Measurements from ENCODE around the gene STMN1.
"Not testable (repeated sequence)": the region's sequence is repeated elsewhere in the genome, so short reads cannot be mapped to it uniquely, and the experiment has no call there.

The STMN1 gene

DNA sequence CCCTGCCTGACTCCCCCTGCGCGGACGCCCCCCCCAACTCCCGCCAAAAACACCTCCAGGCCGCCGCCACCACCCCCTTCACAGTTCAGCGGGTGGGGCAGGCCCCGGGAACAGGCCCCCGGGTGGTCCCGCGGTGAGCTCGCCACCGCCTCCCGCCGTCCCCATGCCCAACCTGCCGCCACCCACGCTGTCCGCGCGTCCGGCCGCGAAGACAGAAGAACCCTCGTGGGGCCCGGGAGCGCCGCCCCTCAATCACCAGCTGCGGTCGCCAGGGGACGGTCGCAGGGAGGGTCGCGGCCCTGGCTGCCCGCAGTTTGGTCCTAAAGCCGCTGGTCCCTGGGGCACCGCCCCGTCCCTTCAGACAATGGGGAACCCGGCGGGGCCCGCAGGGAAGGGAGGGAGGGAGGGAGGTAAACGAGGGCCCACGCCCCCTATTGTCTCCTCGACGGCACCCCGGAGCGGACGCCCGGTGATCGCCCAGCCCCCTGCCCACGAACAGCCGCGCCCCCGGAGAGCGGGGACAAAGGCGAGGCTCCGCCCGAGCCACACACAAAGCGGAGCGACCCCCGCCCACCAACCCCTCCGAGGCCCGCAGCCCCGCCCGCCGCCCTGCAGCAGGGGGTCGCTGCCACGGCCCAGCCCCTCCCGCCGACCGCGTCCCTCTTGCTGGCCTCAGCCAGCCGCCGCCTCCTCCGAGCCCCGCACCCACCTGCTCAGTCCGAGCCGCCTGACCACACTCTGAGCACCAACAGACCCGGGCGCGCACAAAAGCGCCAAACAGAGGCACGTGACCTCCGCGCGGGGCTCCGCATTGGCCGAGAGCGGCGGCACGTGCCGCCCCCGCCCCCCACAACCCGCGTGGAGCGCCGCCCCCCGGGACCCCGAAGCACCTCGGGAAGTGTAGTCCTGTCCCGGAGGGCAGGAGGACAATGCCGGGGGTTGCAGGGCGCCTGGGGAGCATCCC, at the start of gene STMN1:
Gene STMN1, minus strand, starts transcription at position 740 of the 964 bp plus-strand sequence. CDS start 1,743 bp downstream, outside the sequence.
- peak; percentile 93 for DNase-seq
- peak within 1 kb of the TSS; percentile 94 for H3K27ac Mint-ChIP-seq
- H3K36me3 Mint-ChIP-seq (ENCODE audit: low read depth): peaks cover 42% of the 10 kb centered on the region
- peak within 1 kb of the TSS; percentile 90 for H3K4me3 Mint-ChIP-seq
- no peaks in the 10 kb centered on the region for H3K27me3 Mint-ChIP-seq
- H3K4me1 Mint-ChIP-seq (ENCODE audit: low read depth): peaks cover 25% of the 10 kb centered on the region
- no peaks in the 10 kb centered on the region for H3K9me3 Mint-ChIP-seq

DNA sequence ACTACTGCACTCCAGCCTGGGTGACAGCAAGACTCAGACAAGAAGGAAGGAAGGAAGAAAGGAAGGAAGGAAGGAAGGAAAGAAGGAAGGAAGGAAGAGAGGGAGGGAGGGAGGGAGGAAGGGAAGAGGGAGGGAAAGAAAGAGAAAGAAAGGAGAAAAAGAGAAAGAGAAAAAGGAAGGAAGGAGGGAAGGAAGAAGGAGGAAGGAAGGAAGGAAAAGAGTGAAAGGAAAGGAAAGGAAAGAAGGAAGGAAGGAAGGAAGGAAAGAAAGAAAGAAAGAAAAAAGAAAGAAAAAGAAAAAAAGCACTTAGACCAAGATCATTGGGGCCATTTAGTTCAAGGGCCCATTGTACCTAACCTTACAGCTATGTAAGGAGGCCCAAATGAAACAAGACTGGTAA, 49.3 kb upstream of the STMN1 start:
- Mint-ChIP-seq H3K4me3 (no peak overlapping the region), H3K27me3 (no peaks in the 10 kb centered on the region), H3K36me3 (ENCODE audit: low read depth) (peaks cover 34% of the 10 kb centered on the region), H3K4me1 (ENCODE audit: low read depth) (peaks cover 3% of the 10 kb centered on the region), H3K27ac (no peak overlapping the region), H3K9me3 (peaks cover 3% of the 10 kb centered on the region)
- no peak for DNase-seq

DNA sequence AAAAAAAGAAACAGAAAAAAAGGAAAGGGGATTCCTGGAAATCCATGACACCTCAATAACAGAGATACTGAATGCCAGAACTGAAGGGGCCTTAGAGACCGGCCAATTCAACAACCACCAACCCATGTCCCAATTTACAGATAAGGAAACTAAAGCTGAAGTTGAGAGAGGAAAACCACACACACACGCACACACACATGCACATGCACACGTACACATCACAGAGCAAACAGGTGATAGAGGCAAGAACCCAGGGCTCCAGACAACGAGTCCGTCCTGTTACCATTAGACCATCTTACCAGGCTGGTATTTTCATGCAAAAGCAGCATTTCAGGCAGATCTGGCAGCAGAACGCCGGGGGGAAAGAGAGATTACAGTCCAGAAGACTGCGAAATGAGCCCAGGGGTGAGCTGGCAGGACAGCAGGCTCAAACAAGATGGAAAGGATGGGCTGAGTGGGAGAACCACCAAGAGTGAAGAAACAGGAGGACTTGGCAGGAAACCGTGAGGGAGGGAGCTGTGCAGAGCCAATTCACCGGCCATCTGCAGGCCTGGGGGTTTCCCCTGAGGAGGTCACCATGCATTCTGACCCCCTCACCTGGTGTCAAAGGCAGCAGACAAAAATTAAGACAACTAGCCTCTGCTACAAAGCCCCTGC, 48.2 kb upstream of the STMN1 start:
- Mint-ChIP-seq H3K4me3 (no peak overlapping the region), H3K36me3 (ENCODE audit: low read depth) (peaks cover 23% of the 10 kb centered on the region), H3K9me3 (peaks cover 3% of the 10 kb centered on the region)

GRCh38 chr1:25952841-25953401, 46.7 kb upstream of the STMN1 start:
- H3K9me3 Mint-ChIP-seq: no peaks in the 10 kb centered on the region
- peaks cover 3% of the 10 kb centered on the region for H3K4me1 Mint-ChIP-seq (ENCODE audit: low read depth)
- H3K27ac Mint-ChIP-seq: no peak overlapping the region
- H3K36me3 Mint-ChIP-seq (ENCODE audit: low read depth): peaks cover 8% of the 10 kb centered on the region
- no peak for DNase-seq
- no peak overlapping the region for H3K4me3 Mint-ChIP-seq
- H3K27me3 Mint-ChIP-seq: no peaks in the 10 kb centered on the region

More for the DNA sequence above, 48.2 kb upstream of the STMN1 start:
- H3K4me1 Mint-ChIP-seq (ENCODE audit: low read depth): peaks cover 3% of the 10 kb centered on the region
- H3K27ac Mint-ChIP-seq: no peak overlapping the region
- no peaks in the 10 kb centered on the region for H3K27me3 Mint-ChIP-seq
- no peak for DNase-seq

DNA sequence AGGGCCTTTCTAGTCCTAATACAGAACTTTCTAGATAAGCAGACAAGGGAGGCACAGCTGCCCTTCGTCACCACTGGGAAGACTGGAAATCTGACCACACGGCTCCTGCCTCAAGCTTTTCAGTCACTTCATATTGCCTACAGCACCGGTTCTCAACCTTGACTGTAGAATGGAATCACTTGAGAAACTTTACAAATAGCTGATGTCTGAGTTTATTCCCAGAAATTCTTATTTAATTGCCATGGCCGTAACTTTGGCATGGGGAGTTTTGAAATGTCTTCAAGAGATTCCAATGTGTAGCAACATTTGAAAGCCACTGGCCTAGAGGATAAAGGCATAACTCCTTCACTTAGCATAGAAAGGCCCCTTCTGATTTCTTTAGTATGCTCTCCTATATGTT, 42.4 kb upstream of the STMN1 start:
- no peaks in the 10 kb centered on the region for H3K4me1 Mint-ChIP-seq (ENCODE audit: low read depth)
- H3K27me3 Mint-ChIP-seq: no peaks in the 10 kb centered on the region
- no peak overlapping the region for H3K27ac Mint-ChIP-seq
- H3K36me3 Mint-ChIP-seq (ENCODE audit: low read depth): no peaks in the 10 kb centered on the region
- no peak for DNase-seq
- peaks cover 3% of the 10 kb centered on the region for H3K9me3 Mint-ChIP-seq
- no peak overlapping the region for H3K4me3 Mint-ChIP-seq

DNA sequence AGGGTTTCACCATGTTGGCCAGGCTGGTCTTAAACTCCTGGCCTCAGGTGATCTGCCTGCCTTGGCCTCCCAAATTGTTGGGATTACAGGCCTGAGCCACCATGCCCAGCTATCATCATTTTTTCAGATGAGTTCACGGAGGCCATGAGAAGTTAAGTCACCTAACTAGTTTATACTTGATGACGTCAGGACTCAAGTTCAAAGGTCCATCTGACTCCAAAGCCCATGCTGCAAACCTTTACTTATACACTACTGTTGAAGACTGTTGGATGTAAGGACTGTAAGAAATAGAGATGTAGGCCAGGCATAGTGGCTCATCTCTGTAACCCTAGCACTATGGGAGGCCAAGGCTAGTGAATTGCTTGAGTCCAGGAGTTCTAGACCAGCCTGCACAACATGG, 40.8 kb upstream of the STMN1 start:
- Mint-ChIP-seq H3K36me3 (ENCODE audit: low read depth) (no peaks in the 10 kb centered on the region), H3K4me1 (ENCODE audit: low read depth) (no peaks in the 10 kb centered on the region), H3K9me3 (peaks cover 11% of the 10 kb centered on the region), H3K27ac (no peak overlapping the region), H3K27me3 (no peaks in the 10 kb centered on the region), H3K4me3 (no peak overlapping the region)
- no peak for DNase-seq

- DNase-seq: no peak
- Mint-ChIP-seq H3K36me3 (ENCODE audit: low read depth) (no peaks in the 10 kb centered on the region), H3K4me1 (ENCODE audit: low read depth) (no peaks in the 10 kb centered on the region), H3K27ac (no peak overlapping the region), H3K27me3 (no peaks in the 10 kb centered on the region), H3K9me3 (peaks cover 11% of the 10 kb centered on the region), H3K4me3 (no peak overlapping the region)
These were observed 39.5 kb upstream of the STMN1 start for GRCh38 chr1:25945761-25946160.

DNA sequence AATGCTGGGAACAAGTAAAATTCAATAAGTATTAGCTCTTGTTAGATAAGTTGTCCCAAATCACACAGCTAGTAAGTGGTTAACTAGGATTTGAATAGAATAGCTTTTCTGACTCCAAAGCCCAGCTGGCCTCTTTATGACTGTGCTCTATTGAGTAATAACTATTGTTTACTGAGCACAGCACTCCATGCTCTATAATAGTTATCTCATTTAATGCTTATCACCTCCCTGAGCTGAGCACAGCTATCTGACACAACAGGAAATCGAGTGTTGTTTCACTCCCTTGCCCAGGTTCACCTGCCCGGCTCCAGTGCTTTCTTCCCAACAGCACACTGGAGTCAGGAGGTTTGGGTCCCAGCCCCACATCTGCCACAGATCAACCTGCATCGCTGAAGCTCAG, 38.8 kb upstream of the STMN1 start:
- Mint-ChIP-seq H3K36me3 (ENCODE audit: low read depth) (no peaks in the 10 kb centered on the region), H3K4me1 (ENCODE audit: low read depth) (no peaks in the 10 kb centered on the region), H3K27ac (no peak overlapping the region), H3K27me3 (no peaks in the 10 kb centered on the region), H3K9me3 (peaks cover 11% of the 10 kb centered on the region), H3K4me3 (no peak overlapping the region)
- no peak for DNase-seq

- not testable (repeated sequence) for H3K27ac Mint-ChIP-seq; H3K27me3 Mint-ChIP-seq; H3K4me3 Mint-ChIP-seq; H3K4me1 Mint-ChIP-seq (ENCODE audit: low read depth); DNase-seq; H3K36me3 Mint-ChIP-seq (ENCODE audit: low read depth)
- H3K9me3 Mint-ChIP-seq: peaks cover 11% of the 10 kb centered on the region
These were observed 37.3 kb upstream of the STMN1 start for GRCh38 chr1:25943511-25943910.

- no peak for DNase-seq
- H3K9me3 Mint-ChIP-seq: no peaks in the 10 kb centered on the region
- H3K4me1 Mint-ChIP-seq (ENCODE audit: low read depth): peaks cover 2% of the 10 kb centered on the region
- no peak overlapping the region for H3K4me3 Mint-ChIP-seq
- H3K36me3 Mint-ChIP-seq (ENCODE audit: low read depth): no peaks in the 10 kb centered on the region
- H3K27me3 Mint-ChIP-seq: no peaks in the 10 kb centered on the region
- H3K27ac Mint-ChIP-seq: no peak overlapping the region
These were observed 30.7 kb upstream of the STMN1 start for GRCh38 chr1:25936947-25937346.

DNA sequence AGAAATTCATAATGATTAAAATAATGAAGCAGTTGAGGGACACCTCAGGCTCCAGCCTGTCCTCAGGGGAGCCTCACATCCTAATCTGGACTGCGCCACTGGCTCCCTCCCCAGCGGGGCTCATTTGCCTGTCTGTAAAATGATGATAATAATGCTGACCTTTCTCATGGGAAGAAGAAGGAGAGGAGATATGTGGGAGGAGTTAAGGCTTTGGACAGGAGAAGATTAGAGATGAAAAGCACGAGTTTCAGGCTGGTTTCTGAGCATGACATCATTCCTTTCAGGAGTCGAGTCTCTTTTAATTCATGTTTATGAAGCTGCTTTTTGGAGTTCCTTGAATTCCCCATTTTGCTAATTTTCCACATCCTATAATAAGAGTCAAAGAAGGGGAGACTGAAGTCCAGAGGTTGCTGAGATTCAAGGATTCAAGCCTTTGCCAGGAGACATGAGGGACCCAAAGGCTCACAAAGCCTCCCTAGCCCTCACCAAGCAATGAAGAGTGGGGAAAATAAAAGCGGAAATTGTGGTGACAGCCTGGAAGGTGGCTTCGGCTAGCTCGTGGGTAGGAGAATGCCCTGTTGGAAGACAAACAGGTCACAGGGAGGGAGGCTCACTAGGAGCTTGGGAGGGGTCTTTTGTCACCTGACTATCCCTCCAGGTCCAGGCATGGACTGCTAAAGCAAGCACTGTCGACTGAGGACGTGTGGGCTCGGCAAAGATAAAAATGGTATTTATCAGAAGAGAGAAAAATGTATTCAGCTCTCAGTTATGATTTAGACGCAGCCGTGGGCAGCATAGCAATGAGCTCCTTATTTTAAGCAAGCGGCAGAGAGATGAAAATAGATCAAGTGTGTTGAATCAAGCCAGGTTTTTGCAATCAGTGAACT, 27.5 kb upstream of the STMN1 start:
- DNase-seq: no peak
- Mint-ChIP-seq H3K27ac (no peak overlapping the region), H3K27me3 (no peaks in the 10 kb centered on the region), H3K4me3 (no peak overlapping the region), H3K9me3 (no peaks in the 10 kb centered on the region), H3K36me3 (ENCODE audit: low read depth) (no peaks in the 10 kb centered on the region), H3K4me1 (ENCODE audit: low read depth) (peaks cover 2% of the 10 kb centered on the region)

DNA sequence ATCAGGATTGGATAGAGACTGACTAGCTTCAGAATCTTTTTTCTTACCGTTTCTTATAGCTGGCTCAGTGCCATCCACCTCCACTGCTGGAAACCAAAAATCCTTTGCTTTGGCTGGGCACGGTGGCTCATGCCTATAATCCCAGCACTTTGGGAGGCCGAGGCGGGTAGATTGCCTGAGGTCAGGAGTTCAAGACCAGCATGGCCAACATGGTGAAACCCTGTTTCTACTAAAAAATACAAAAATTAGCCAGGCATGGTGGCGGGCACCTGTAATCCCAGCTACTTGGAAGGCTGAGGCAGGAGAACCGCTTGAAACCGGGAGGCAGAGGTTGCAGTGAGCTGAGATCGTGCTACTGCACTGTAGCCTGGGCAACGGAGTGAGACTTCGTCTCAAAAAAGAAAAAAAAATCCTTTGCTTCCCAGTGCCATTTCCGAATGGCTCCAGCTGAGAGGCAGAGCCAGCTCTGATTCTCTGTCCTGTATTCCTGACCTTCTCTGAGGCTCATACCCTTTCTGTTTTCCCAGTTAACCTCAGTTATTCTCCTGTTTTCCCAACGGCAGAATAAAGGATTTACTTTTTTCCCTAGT, 26.7 kb upstream of the STMN1 start:
- DNase-seq; H3K27me3 Mint-ChIP-seq; H3K27ac Mint-ChIP-seq; H3K36me3 Mint-ChIP-seq (ENCODE audit: low read depth); H3K4me1 Mint-ChIP-seq (ENCODE audit: low read depth); H3K9me3 Mint-ChIP-seq; H3K4me3 Mint-ChIP-seq: not testable (repeated sequence)

DNA sequence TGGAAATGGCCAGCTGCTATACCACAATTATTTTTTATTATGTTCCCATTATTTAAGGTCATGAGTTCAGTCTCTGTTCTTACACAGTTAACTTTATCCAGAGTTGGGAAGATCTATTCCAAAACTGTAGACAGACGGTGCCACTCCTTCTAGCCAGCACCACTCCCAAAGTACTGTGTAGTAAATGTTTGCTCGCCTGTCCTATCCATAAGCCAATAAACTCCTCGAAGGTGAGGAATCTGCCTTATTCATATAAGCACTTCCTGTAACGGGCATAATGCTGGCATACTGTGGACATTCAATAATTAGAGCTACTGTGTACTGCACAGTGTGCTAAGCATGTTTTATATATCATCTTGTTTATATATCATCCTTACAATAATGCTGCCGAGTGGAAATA, 26.1 kb upstream of the STMN1 start:
- Mint-ChIP-seq H3K4me1 (ENCODE audit: low read depth) (peaks cover 2% of the 10 kb centered on the region), H3K9me3 (no peaks in the 10 kb centered on the region)
- DNase-seq: no peak

GRCh38 chr1:25929016-25929415, 22.8 kb upstream of the STMN1 start:
- no peaks in the 10 kb centered on the region for H3K36me3 Mint-ChIP-seq (ENCODE audit: low read depth)
- H3K4me1 Mint-ChIP-seq (ENCODE audit: low read depth): peaks cover 6% of the 10 kb centered on the region
- H3K9me3 Mint-ChIP-seq: no peaks in the 10 kb centered on the region
- H3K27ac Mint-ChIP-seq: no peak overlapping the region
- DNase-seq: no peak
- no peak overlapping the region for H3K4me3 Mint-ChIP-seq
- H3K27me3 Mint-ChIP-seq: peaks cover under 1% of the 10 kb centered on the region

More for the DNA sequence above, 26.1 kb upstream of the STMN1 start:
- Mint-ChIP-seq H3K4me3 (no peak overlapping the region), H3K36me3 (ENCODE audit: low read depth) (no peaks in the 10 kb centered on the region), H3K27ac (no peak overlapping the region), H3K27me3 (no peaks in the 10 kb centered on the region)

Measured in activated T-cell treated with anti-CD3 and anti-CD28 coated beads, Interleukin-2, amount 50 U/mL, for 24 hours (primary cell).